ENCODE data around the gene CYP2S1.
"Not testable (repeated sequence)": the region's sequence is repeated elsewhere in the genome, so short reads cannot be mapped to it uniquely, and the experiment has no call there.

Gene CYP2S1

GRCh38 chr19:41192574-41193429, at the start of gene CYP2S1:
Gene CYP2S1 (plus strand): TSS chr19:41193219. CDS start chr19:41193265, 46 bp downstream.
- DNase-seq (ENCODE audit: low read depth in 4 of 4, low spot score in 1 of 4): no peak

- peak; percentile 76 to 93 (median 86) for DNase-seq (ENCODE audit: low read depth in 4 of 4, low spot score in 1 of 4)
These were observed 48.6 kb upstream of the CYP2S1 start for GRCh38 chr19:41144403-41144802.

- no peak for DNase-seq (ENCODE audit: low read depth in 4 of 4, low spot score in 1 of 4)
These were observed 43.2 kb upstream of the CYP2S1 start for GRCh38 chr19:41149831-41150230.

GRCh38 chr19:41150986-41151385, 42.0 kb upstream of the CYP2S1 start:
- DNase-seq (ENCODE audit: low read depth in 4 of 4, low spot score in 1 of 4): not testable (repeated sequence)

GRCh38 chr19:41154060-41154459, 39.0 kb upstream of the CYP2S1 start:
- no peak for DNase-seq (ENCODE audit: low read depth in 4 of 4, low spot score in 1 of 4)

GRCh38 chr19:41156207-41156606, 36.8 kb upstream of the CYP2S1 start:
- DNase-seq (ENCODE audit: low read depth in 4 of 4, low spot score in 1 of 4): no peak

GRCh38 chr19:41159881-41160280, 33.1 kb upstream of the CYP2S1 start:
- no peak for DNase-seq (ENCODE audit: low read depth in 4 of 4, low spot score in 1 of 4)

- DNase-seq (ENCODE audit: low read depth in 4 of 4, low spot score in 1 of 4): no peak
These were observed 31.1 kb upstream of the CYP2S1 start for GRCh38 chr19:41161903-41162302.

- DNase-seq (ENCODE audit: low read depth in 4 of 4, low spot score in 1 of 4): no peak
These were observed 25.8 kb upstream of the CYP2S1 start for GRCh38 chr19:41166944-41167804.

- DNase-seq (ENCODE audit: low read depth in 4 of 4, low spot score in 1 of 4): no peak
These were observed 20.5 kb upstream of the CYP2S1 start for GRCh38 chr19:41172297-41173164.

GRCh38 chr19:41174297-41174928, 18.6 kb upstream of the CYP2S1 start:
- DNase-seq (ENCODE audit: low read depth in 4 of 4, low spot score in 1 of 4): no peak

GRCh38 chr19:41175801-41176777, 16.9 kb upstream of the CYP2S1 start:
- peak in 2 of 4 experiments; percentile 10 to 28 for DNase-seq (ENCODE audit: low read depth in 4 of 4, low spot score in 1 of 4)

GRCh38 chr19:41180173-41180572, 12.8 kb upstream of the CYP2S1 start:
- DNase-seq (ENCODE audit: low read depth in 4 of 4, low spot score in 1 of 4): not testable (repeated sequence)

GRCh38 chr19:41186971-41187883, 5.8 kb upstream of the CYP2S1 start:
- no peak for DNase-seq (ENCODE audit: low read depth in 4 of 4, low spot score in 1 of 4)

GRCh38 chr19:41187884-41188279, 5.1 kb upstream of the CYP2S1 start:
- no peak for DNase-seq (ENCODE audit: low read depth in 4 of 4, low spot score in 1 of 4)

GRCh38 chr19:41189425-41190065, 3.5 kb upstream of the CYP2S1 start:
- no peak for DNase-seq (ENCODE audit: low read depth in 4 of 4, low spot score in 1 of 4)

- no peak for DNase-seq (ENCODE audit: low read depth in 4 of 4, low spot score in 1 of 4)
These were observed 574 bp downstream of the CYP2S1 start for GRCh38 chr19:41193430-41194156.

All from stimulated activated CD4-positive, alpha-beta T cell treated with anti-CD3 and anti-CD28 coated beads, Interleukin-1b, Interleukin-23, amount 100 ng/mL, for 24 hours (primary cell).